GM12801 (cell line): ENCODE data around the gene PTGIR.

Source experiments
- CTCF ChIP-seq: IDR thresholded peaks from one replicate; pipeline ENCODE4 v1.5.1; 2011; ENCODE audit warnings: control low read depth; ENCODE audit not compliant: insufficient read length; ENCODE audit errors: extremely low read depth

Gene PTGIR

GRCh38 chr19:46637224-46637623 is 12.3 kb upstream of the PTGIR start:
- no peak for TF ChIP-seq CTCF

- TF ChIP-seq CTCF: no peak
These were observed 11.3 kb upstream of the PTGIR start, which contains the start of gene GNG8 for GRCh38 chr19:46635920-46636761. GNG8 (minus strand) TSS chr19:46636202; CDS start chr19:46634682, 1,520 bp downstream.

- TF ChIP-seq CTCF: no peak
These were observed 9.8 kb upstream of the PTGIR start for GRCh38 chr19:46634656-46635218.

- no peak for TF ChIP-seq CTCF
These were observed 9.3 kb upstream of the PTGIR start for GRCh38 chr19:46634045-46634655.

GRCh38 chr19:46633130-46633529 is 8.2 kb upstream of the PTGIR start:
- TF ChIP-seq CTCF: no peak

GRCh38 chr19:46631481-46631880 is 6.6 kb upstream of the PTGIR start:
- TF ChIP-seq CTCF: no peak

GRCh38 chr19:46630586-46631205 is 5.8 kb upstream of the PTGIR start:
- TF ChIP-seq CTCF: no peak
